GM10266 (cell line): ENCODE measurements around the gene CDR2L.

Source experiments
- DNase-seq: peaks from one replicate; pipeline ENCODE4 v3.0.0; 2012; ENCODE audit errors: extremely low spot score
- CTCF ChIP-seq: IDR thresholded peaks from 2 replicates; pipeline ENCODE4 v1.5.1; 2012; ENCODE audit warnings: mild to moderate bottlenecking, low read depth; ENCODE audit not compliant: control insufficient read depth, insufficient read depth; ENCODE audit errors: missing control alignments

The CDR2L gene

GRCh38 chr17:75030161-75030560, 42.7 kb downstream of the CDR2L start:
- TF ChIP-seq CTCF, result no peak
- no peak for DNase-seq

GRCh38 chr17:75031972-75032719, 44.7 kb downstream of the CDR2L start:
- peak; percentile 67 for DNase-seq

DNA sequence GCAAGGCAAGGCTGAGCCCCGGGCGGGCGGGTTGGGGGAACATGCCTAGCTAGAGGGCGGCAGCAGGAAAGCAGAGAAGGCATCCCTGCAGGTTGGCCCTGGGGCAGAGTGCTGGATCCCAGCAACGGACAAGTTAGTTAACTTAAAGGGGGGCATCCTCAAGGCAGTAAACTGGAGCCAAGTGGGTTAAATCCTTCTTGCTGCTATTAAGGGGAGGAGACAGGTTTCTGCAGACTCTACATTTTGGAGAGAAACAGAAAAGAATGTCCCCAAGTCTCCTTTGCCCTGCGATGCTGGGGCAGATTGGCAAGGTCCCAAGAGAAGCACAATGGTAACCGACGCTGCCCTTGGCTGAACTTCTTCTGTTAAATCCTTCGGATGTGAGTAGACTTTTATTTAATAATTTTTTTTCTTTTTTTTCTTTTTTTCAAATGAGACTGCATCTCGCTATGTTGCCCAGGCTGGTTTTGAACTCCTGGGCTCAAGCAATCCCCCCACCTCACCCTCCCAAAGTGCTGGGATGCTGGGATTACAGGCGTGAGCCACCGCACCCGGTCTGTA, 45.4 kb downstream of the CDR2L start:
- no peak for DNase-seq
- no peak for TF ChIP-seq CTCF

More at GRCh38 chr17:75031972-75032719, 44.7 kb downstream of the CDR2L start:
- no peak for TF ChIP-seq CTCF

DNA sequence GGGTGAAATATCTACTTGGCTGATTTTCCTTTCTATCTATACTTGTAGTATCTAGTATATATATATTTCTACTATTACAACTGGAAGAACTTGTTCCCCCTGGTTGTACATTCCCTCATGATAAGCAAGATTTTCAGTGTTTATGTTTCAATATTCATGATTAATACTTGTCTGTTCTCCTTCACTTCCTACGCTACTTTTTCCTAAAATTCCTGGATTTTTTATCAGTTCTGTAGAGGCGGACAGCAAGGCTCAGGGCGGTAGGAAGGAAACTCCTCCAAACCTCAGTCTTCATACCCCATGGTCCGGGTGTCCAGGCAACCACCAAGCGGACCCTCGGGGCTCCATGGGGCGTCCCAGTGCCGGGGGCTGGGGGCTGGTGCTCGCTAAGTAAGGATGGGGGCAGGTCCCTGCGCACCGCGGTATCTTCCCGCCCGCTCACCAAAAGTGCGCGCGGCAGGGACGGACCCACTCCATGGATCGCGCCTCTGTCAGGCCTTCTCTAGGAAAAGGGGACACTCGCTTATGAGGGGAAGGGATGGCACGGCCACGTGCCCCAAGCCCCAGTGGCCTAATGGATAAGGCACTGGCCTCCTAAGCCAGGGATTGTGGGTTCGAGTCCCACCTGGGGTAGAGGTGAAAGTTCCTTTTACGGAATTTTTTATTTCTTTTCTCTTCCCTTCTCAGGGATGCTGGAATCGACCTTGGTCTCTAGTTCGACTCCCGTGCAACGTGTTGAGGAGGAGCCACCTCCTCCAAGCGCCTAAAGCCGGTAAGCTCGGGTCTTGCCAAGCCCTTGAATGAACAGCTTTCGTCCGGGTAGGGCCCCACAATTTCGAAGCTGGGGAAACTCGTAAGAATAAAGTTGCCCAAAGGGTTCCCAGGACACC, 46.2 kb downstream of the CDR2L start:
- DNase-seq, result peak; percentile 65
- no peak for TF ChIP-seq CTCF

- DNase-seq, result peak; percentile 77
- TF ChIP-seq CTCF, result peak; percentile 9
These were observed 46.9 kb downstream of the CDR2L start for GRCh38 chr17:75034236-75034908.

- TF ChIP-seq CTCF, result no peak
These were observed 49.3 kb downstream of the CDR2L start for GRCh38 chr17:75036643-75037268.

More at GRCh38 chr17:75036643-75037268, 49.3 kb downstream of the CDR2L start:
- DNase-seq, result no peak
